HEK293 (cell line): ENCODE results near the gene KRTAP1-5.
"Not testable (repeated sequence)": the region's sequence is repeated elsewhere in the genome, so short reads cannot be mapped to it uniquely, and the experiment has no call there.

Experiments
- CTCF ChIA-PET: fragments of 350-600 bp; formaldehyde crosslinking; extraction: SDS; loops from one replicate; lab custom pipeline; 2021; ENCODE audit warnings: antibody characterized with exemption; lab: Yijun Ruan, JAX
- POLR2A ChIA-PET: fragments of 300-600 bp; formaldehyde crosslinking; extraction: SDS; loops from one replicate; lab custom pipeline; 2020; ENCODE audit warnings: antibody characterized with exemption, inconsistent platforms; lab: Yijun Ruan, JAX
- H3K27ac ChIP-seq: fragments of 200-500 bp; sonication (Bioruptor generic); 2 replicates; pipeline ENCODE4 v1.5.1; 2014; ENCODE audit warnings: low read depth, low read length, control low read depth, inconsistent platforms; ENCODE audit errors: extremely low read depth
- H3K36me3 ChIP-seq, 2 experiments: fragments of 200-500 bp in 1 of 2; sonication (Bioruptor generic) in 1 of 2; 1 replicate in 1 of 2; 2 replicates in 1 of 2; pipeline ENCODE4 v1.5.1; 2014 to 2017; ENCODE audit warnings: inconsistent platforms in 2 of 2, low read length in 2 of 2; ENCODE audit not compliant: control insufficient read depth in 2 of 2, insufficient read depth in 1 of 2
- H3K4me1 ChIP-seq: fragments of 200-500 bp; sonication (Bioruptor generic); 2 replicates; pipeline ENCODE4 v1.5.1; 2014; ENCODE audit warnings: mild to moderate bottlenecking, low read length, inconsistent platforms; ENCODE audit not compliant: control insufficient read depth, insufficient read depth
- H3K4me3 ChIP-seq: 2 replicates; pipeline ENCODE4 v1.5.1; 2011; ENCODE audit warnings: low read depth, mild to moderate bottlenecking, control low read depth, low read length, moderate library complexity
- H3K9me3 ChIP-seq: fragments of 200-500 bp; sonication (Bioruptor generic); 2 replicates; pipeline ENCODE4 v1.5.1; 2014; ENCODE audit warnings: low read depth, low read length, inconsistent platforms; ENCODE audit not compliant: control insufficient read depth, insufficient read depth
- ELK4 ChIP-seq: IDR thresholded peaks from 2 replicates; pipeline ENCODE4 v1.6.1; 2011; ENCODE audit warnings: mild to moderate bottlenecking, low read depth, low read length, borderline replicate concordance
- GLI4 ChIP-seq: fragments of 450-650 bp; formaldehyde crosslinking; IDR thresholded peaks from 2 replicates; pipeline ENCODE4 v1.5.1; 2016; ENCODE audit warnings: missing biosample characterization, missing genetic modification characterization
- KLF1 ChIP-seq: fragments of 450-650 bp; formaldehyde crosslinking; IDR thresholded peaks from 2 replicates; pipeline ENCODE4 v1.5.1; 2016; ENCODE audit warnings: missing biosample characterization, missing genetic modification characterization
- KLF7 ChIP-seq: fragments of 450-650 bp; formaldehyde crosslinking; IDR thresholded peaks from 2 replicates; pipeline ENCODE4 v1.5.1; 2016; ENCODE audit warnings: missing biosample characterization, missing genetic modification characterization, borderline replicate concordance
- MYNN ChIP-seq: fragments of 450-650 bp; formaldehyde crosslinking; IDR thresholded peaks from 2 replicates; pipeline ENCODE4 v1.5.1; 2016; ENCODE audit warnings: missing biosample characterization, missing genetic modification characterization, borderline replicate concordance
- SCRT1 ChIP-seq: fragments of 450-650 bp; formaldehyde crosslinking; IDR thresholded peaks from 2 replicates; pipeline ENCODE4 v1.5.1; 2016; ENCODE audit warnings: missing biosample characterization, missing genetic modification characterization, borderline replicate concordance
- TCF7L2 ChIP-seq: IDR thresholded peaks from 2 replicates; pipeline ENCODE4 v1.6.1; 2011; ENCODE audit warnings: low read depth, mild to moderate bottlenecking, inconsistent platforms, low read length, moderate library complexity, borderline replicate concordance
- ZNF169 ChIP-seq: fragments of 450-650 bp; formaldehyde crosslinking; IDR thresholded peaks from 2 replicates; pipeline ENCODE4 v1.5.1; 2016; ENCODE audit warnings: missing biosample characterization, missing genetic modification characterization
- ZNF214 ChIP-seq: fragments of 450-650 bp; formaldehyde crosslinking; IDR thresholded peaks from 2 replicates; pipeline ENCODE4 v1.5.1; 2017; ENCODE audit warnings: missing biosample characterization, mild to moderate bottlenecking, missing genetic modification characterization, borderline replicate concordance
- ZNF24 ChIP-seq: fragments of 450-650 bp; formaldehyde crosslinking; IDR thresholded peaks from 2 replicates; pipeline ENCODE4 v1.5.1; 2016; ENCODE audit warnings: missing biosample characterization, missing genetic modification characterization
- ZNF449 ChIP-seq: fragments of 450-650 bp; formaldehyde crosslinking; IDR thresholded peaks from 2 replicates; pipeline ENCODE4 v1.5.1; 2017; ENCODE audit warnings: missing biosample characterization, mild to moderate bottlenecking, missing genetic modification characterization, moderate library complexity
- ZNF473 ChIP-seq: fragments of 450-650 bp; formaldehyde crosslinking; IDR thresholded peaks from 2 replicates; pipeline ENCODE4 v1.5.1; 2017; ENCODE audit warnings: missing biosample characterization, missing genetic modification characterization
- ZNF48 ChIP-seq: fragments of 450-650 bp; formaldehyde crosslinking; IDR thresholded peaks from 2 replicates; pipeline ENCODE4 v1.5.1; 2016; ENCODE audit warnings: missing biosample characterization, missing genetic modification characterization
- ZNF514 ChIP-seq: fragments of 450-650 bp; formaldehyde crosslinking; IDR thresholded peaks from 2 replicates; pipeline ENCODE4 v1.5.1; 2016; ENCODE audit warnings: missing biosample characterization, missing genetic modification characterization
- ZNF555 ChIP-seq: fragments of 450-650 bp; formaldehyde crosslinking; conservative IDR thresholded peaks from 2 replicates; pipeline ENCODE4 v1.5.1; 2017; ENCODE audit warnings: missing biosample characterization, mild to moderate bottlenecking, missing genetic modification characterization, inconsistent platforms
- ZNF600 ChIP-seq: fragments of 450-650 bp; formaldehyde crosslinking; IDR thresholded peaks from 2 replicates; pipeline ENCODE4 v1.5.1; 2016; ENCODE audit warnings: missing biosample characterization, missing genetic modification characterization
- ZNF621 ChIP-seq: fragments of 450-650 bp; formaldehyde crosslinking; IDR thresholded peaks from 2 replicates; pipeline ENCODE4 v1.5.1; 2017; ENCODE audit warnings: missing biosample characterization, missing genetic modification characterization
- ZNF792 ChIP-seq: fragments of 450-650 bp; formaldehyde crosslinking; IDR thresholded peaks from 2 replicates; pipeline ENCODE4 v1.5.1; 2016; ENCODE audit warnings: missing biosample characterization, missing genetic modification characterization
- ZNF837 ChIP-seq: fragments of 450-650 bp; formaldehyde crosslinking; IDR thresholded peaks from 2 replicates; pipeline ENCODE4 v1.5.1; 2016; ENCODE audit warnings: missing biosample characterization, missing genetic modification characterization
- ZNF843 ChIP-seq: fragments of 450-650 bp; formaldehyde crosslinking; IDR thresholded peaks from 2 replicates; pipeline ENCODE4 v1.5.1; 2016; ENCODE audit warnings: missing biosample characterization, missing genetic modification characterization
- ZSCAN18 ChIP-seq: fragments of 450-650 bp; formaldehyde crosslinking; IDR thresholded peaks from 2 replicates; pipeline ENCODE4 v1.5.1; 2016; ENCODE audit warnings: missing biosample characterization, missing genetic modification characterization
- ZSCAN5A ChIP-seq: fragments of 450-650 bp; formaldehyde crosslinking; IDR thresholded peaks from 2 replicates; pipeline ENCODE4 v1.5.1; 2016; ENCODE audit warnings: missing biosample characterization, missing genetic modification characterization

KRTAP1-5 gene

GRCh38 chr17:41002814-41003213 is 24.2 kb downstream of the KRTAP1-5 start:
- Histone ChIP-seq H3K9me3 (no peaks in the 10 kb centered on the region), H3K27ac (no peak overlapping the region), H3K4me1 (no peaks in the 10 kb centered on the region), H3K4me3 (no peak overlapping the region), H3K36me3 (no peaks in the 10 kb centered on the region)
- ChIA-PET CTCF (interaction anchor here (0.6 kb wide), 2 partner anchors 227 to 595 kb away, joined by 3 to 4 read pairs; no protein-coding TSS in a partner anchor), POLR2A (no interaction called here)
- TF ChIP-seq GLI4, result no peak
- no peak for TF ChIP-seq ZSCAN5A (tag by site-specific recombination)
- TF ChIP-seq ZNF514 (tag by site-specific recombination), result no peak
- no peak for TF ChIP-seq ZNF449 (tag by site-specific recombination)
- TF ChIP-seq ZNF48, result no peak
- TF ChIP-seq ZSCAN18 (tag by site-specific recombination), result no peak
- no peak for TF ChIP-seq ZNF843 (tag by site-specific recombination)
- TF ChIP-seq ZNF24 (tag by site-specific recombination), result no peak
- no peak for TF ChIP-seq ZNF473 (tag by site-specific recombination)
- TF ChIP-seq ZNF214 (tag by site-specific recombination), result no peak
- TF ChIP-seq KLF7 (tag by site-specific recombination), result no peak
- no peak for TF ChIP-seq ZNF837
- no peak for TF ChIP-seq ZNF621
- TF ChIP-seq ZNF792 (tag by site-specific recombination), result no peak
- no peak for TF ChIP-seq TCF7L2
- no peak for TF ChIP-seq KLF1 (tag by site-specific recombination)
- TF ChIP-seq ZNF169 (tag by site-specific recombination), result no peak
- TF ChIP-seq SCRT1, result no peak

- no peaks in the 10 kb centered on the region for H3K9me3 ChIP-seq
- no peak for TF ChIP-seq ZNF600
- TF ChIP-seq ZNF555 (tag by site-specific recombination), result no peak
- no peak for TF ChIP-seq MYNN (tag by site-specific recombination)
- no peak for TF ChIP-seq KLF1 (tag by site-specific recombination)
- no peak for TF ChIP-seq ELK4
- no peak overlapping the region for H3K27ac ChIP-seq
- H3K4me3 ChIP-seq, result no peak overlapping the region
- ChIA-PET POLR2A (no interaction called here), CTCF (no interaction called here)
- no peaks in the 10 kb centered on the region for H3K36me3 ChIP-seq
- H3K4me1 ChIP-seq, result no peaks in the 10 kb centered on the region
These were observed 25.2 kb downstream of the KRTAP1-5 start for GRCh38 chr17:41001795-41002194.

GRCh38 chr17:40999563-40999962 is 27.4 kb downstream of the KRTAP1-5 start, which contains the start of gene KRTAP3-2:
Gene KRTAP3-2, minus strand, starts transcription at chr17:40999906. Its CDS starts 53 bp downstream, at chr17:40999853.
- POLR2A ChIA-PET, result not testable (repeated sequence)

More at GRCh38 chr17:40999563-40999962, 27.4 kb downstream of the KRTAP1-5 start, which contains the start of gene KRTAP3-2:
- H3K4me1 ChIP-seq, H3K27ac ChIP-seq, H3K9me3 ChIP-seq, H3K36me3 ChIP-seq, H3K4me3 ChIP-seq: not testable (repeated sequence)
- CTCF ChIA-PET, result interaction anchor here (0.7 kb wide), 1 partner anchor 579 kb away, joined by 3 read pairs; no protein-coding TSS in a partner anchor
